Uterus (tissue), 4 donors: ENCODE measurements around the gene BICDL1. TPM values are rescaled to one million over a fixed set of nuclear protein-coding genes. Genes with fewer than 3 reads are reported as not detected.

Source experiments
- DNase-seq, 2 donors: peaks; one replicate each; pipeline ENCODE4 v3.0.0-alpha.2; 2019 to 2020
- H3K27ac ChIP-seq, 2 donors: fragments of 200-600 bp; sonication (generic); 1 replicate in 1 of 2; 2 replicates in 1 of 2; pipeline ENCODE4 v1.5.1; 2016 to 2018
- H3K27me3 ChIP-seq, 2 donors: fragments of 200-600 bp; sonication (generic); one replicate each; pipeline ENCODE4 v1.5.1; 2018 to 2019; ENCODE audit warnings: control low read depth in 1 of 2
- H3K36me3 ChIP-seq, 2 donors: fragments of 200-600 bp; sonication (generic); one replicate each; pipeline ENCODE4 v1.5.1; 2019; ENCODE audit warnings: control low read depth in 1 of 2
- H3K4me1 ChIP-seq, 2 donors: fragments of 200-600 bp; sonication (generic); one replicate each; pipeline ENCODE4 v1.5.1; 2018 to 2019; ENCODE audit warnings: control low read depth in 1 of 2
- H3K4me3 ChIP-seq, 2 donors: fragments of 200-600 bp; sonication (generic); 1 replicate in 1 of 2; 2 replicates in 1 of 2; pipeline ENCODE4 v1.5.1; 2018 to 2019; ENCODE audit warnings: mild to moderate bottlenecking in 1 of 2
- H3K9me3 ChIP-seq, 2 donors: fragments of 200-600 bp; sonication (generic); one replicate each; pipeline ENCODE4 v1.5.1; 2019; ENCODE audit warnings: control low read depth in 1 of 2
- POLR2A ChIP-seq, 2 donors: fragments of 450-650 bp; IDR thresholded peaks; one replicate each; pipeline ENCODE4 v1.6.1; 2016; ENCODE audit warnings: antibody characterized with exemption in 2 of 2, mild to moderate bottlenecking in 1 of 2, moderate library complexity in 1 of 2
- intact Hi-C: fragments of 100-400 bp; cut with DNase I; formaldehyde crosslinking; loops from one replicate; pipeline ENCODE4 v1.15.1; 2023; ENCODE audit warnings: low total_unique reads
- total RNA-seq, 4 donors: library from RNA; depleted of rRNA in 3 of 4; stranded (reverse); fragments of >200 nt in 3 of 4; gene quantifications; one replicate each; pipeline versions ENCODE4 v1.1.0 to v1.2.4, GENCODE V29; 2014 to 2023
- TF ChIP-seq, protein P1 (sequence below), 4 experiments: fragments of 200-600 bp in 2 of 4; fragments of 450-650 bp in 2 of 4; sonication (generic) in 2 of 4; IDR thresholded peaks; one replicate each; pipeline ENCODE4 v1.5.1; 2016 to 2019; ENCODE audit warnings: antibody characterized with exemption in 4 of 4, mild to moderate bottlenecking in 2 of 4, moderate library complexity in 1 of 4
- donor health status: DM: yes; HTN: yes; CAD: no.

The BICDL1 gene
- total RNA-seq, 4 donors from 2014 or later = 1.8 to 2.2 TPM; not detected in 2

DNA sequence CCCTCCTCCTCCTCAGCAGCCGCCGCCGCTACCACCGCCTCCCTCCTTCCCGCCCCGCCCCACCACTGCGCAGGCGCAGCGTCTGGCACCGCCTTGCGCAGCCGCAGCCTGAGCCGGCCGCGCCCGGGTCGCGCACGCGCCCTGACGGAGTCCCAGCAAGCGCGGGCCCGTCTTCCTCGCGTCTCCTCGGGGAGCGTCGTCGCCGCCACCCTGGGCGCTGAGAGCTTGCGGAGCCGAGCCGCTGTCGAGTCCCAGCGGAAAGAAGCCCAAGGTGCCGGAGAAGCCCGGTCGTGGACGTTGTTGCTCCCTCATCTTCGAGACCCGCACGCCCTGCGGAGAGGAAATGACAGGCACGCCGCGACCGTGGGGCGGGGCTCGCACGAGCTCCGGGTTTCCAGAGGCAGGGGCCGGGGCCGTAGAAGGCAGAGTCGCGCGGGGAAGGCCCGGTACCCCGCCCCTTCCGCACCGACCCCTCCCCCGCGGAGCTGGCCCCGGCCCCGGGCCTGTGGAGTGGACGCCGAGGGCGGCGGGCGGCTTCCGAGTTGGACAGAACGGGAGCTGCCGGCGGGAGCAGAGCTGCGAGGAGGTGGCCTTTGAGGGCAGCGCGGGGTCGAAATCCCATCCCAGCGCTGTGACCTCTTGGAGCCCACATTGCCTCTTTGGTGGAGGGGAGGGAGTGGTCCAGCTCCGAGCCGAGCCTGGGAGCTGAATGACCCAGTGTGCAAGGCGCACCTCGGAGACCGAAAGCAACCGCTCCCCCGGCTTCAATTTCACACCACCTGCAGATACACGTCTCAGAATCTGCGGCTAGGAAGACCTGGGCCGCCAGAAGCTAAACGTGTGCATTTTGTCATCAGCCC lies 128.0 kb downstream of the BICDL1 start:
- peaks cover 5 to 12% of the 10 kb centered on the region in 2 donors for H3K4me1 ChIP-seq
- no peaks in the 10 kb centered on the region for H3K9me3 ChIP-seq
- H3K27ac ChIP-seq = peak overlapping the region; percentile 93 to 98
- peak; percentile 94 to 96 for DNase-seq
- H3K36me3 ChIP-seq = no peaks in the 10 kb centered on the region
- TF ChIP-seq, protein P1, sequence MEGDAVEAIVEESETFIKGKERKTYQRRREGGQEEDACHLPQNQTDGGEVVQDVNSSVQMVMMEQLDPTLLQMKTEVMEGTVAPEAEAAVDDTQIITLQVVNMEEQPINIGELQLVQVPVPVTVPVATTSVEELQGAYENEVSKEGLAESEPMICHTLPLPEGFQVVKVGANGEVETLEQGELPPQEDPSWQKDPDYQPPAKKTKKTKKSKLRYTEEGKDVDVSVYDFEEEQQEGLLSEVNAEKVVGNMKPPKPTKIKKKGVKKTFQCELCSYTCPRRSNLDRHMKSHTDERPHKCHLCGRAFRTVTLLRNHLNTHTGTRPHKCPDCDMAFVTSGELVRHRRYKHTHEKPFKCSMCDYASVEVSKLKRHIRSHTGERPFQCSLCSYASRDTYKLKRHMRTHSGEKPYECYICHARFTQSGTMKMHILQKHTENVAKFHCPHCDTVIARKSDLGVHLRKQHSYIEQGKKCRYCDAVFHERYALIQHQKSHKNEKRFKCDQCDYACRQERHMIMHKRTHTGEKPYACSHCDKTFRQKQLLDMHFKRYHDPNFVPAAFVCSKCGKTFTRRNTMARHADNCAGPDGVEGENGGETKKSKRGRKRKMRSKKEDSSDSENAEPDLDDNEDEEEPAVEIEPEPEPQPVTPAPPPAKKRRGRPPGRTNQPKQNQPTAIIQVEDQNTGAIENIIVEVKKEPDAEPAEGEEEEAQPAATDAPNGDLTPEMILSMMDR (IDR thresholded peaks at IDR 0.05) = peak in 2 of 4 experiments; percentile 7 to 13
- peak; percentile 66 to 90 for TF ChIP-seq POLR2A (IDR thresholded peaks at IDR 0.05)
- H3K4me3 ChIP-seq = peak overlapping the region; percentile 70 to 80
- intact Hi-C loops = no loop called here
- no peaks in the 10 kb centered on the region for H3K27me3 ChIP-seq

DNA sequence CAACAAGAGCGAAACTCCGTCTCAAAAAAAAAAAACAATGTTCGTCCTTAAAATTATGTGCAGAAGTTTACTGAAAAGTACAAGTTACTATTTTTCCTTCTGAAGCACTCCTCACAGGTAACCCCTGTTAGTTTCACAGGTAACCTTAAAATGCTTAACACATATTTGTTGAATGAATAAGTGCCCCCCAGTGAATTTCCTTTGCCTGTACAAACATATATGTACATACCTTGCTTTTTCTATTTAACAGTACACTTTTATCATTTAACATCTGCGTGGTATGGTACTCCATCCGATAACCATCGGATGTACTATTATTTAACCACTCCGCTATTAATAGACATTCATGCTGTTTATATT lies 128.9 kb downstream of the BICDL1 start:
- H3K4me1 ChIP-seq = peaks cover 5 to 12% of the 10 kb centered on the region in 2 donors

DNA sequence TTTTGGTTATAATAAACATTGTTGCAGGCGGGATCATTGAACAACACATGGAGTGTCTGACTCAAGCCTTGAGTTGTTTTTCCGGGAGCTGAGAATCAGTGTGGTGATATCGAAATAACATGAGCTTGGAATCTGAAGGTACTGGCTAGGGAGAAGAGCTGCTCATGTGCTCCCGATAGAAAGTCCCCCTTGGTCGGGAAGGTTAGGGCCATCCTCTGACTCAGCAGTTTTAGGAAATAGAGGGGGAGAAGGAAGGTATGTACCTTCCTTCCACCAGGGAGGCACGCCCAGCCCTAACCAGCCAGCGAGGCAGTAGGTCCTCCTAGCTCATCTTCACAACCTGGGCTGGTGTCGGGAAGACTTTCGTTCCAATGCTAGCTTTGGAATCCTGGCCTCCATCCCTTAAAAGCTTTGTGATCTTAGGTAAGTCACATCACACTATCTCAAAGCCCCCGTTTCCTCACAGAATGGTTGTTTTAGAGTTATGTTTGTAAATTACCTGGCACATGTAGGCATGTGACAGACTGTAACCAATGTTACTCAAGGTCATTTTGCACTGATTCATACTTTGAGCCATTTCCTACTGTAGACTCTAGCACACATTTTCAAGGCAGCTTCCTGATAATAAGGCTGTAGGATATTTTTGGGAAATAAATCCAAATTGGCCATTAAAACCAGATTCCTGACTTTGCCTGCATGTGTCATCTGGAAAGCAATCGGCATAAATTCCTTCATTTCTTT lies 129.5 kb downstream of the BICDL1 start:
- H3K4me1 ChIP-seq = peaks cover 5 to 12% of the 10 kb centered on the region in 2 donors
- no peak overlapping the region for H3K27ac ChIP-seq
- H3K4me3 ChIP-seq = no peak overlapping the region
- no peak for DNase-seq
- no peaks in the 10 kb centered on the region for H3K9me3 ChIP-seq
- H3K36me3 ChIP-seq = no peaks in the 10 kb centered on the region
- no peaks in the 10 kb centered on the region for H3K27me3 ChIP-seq
- TF ChIP-seq, protein P1 (IDR thresholded peaks at IDR 0.05) = no peak
- TF ChIP-seq POLR2A (IDR thresholded peaks at IDR 0.05) = no peak
- intact Hi-C loops = no loop called here

More for the DNA sequence above, 128.9 kb downstream of the BICDL1 start:
- H3K27ac ChIP-seq = peak overlapping the region; percentile 93 to 98
- H3K9me3 ChIP-seq = no peaks in the 10 kb centered on the region
- H3K36me3 ChIP-seq = no peaks in the 10 kb centered on the region
- no peak for TF ChIP-seq POLR2A (IDR thresholded peaks at IDR 0.05)
- TF ChIP-seq, protein P1 (IDR thresholded peaks at IDR 0.05) = no peak
- intact Hi-C loops = no loop called here
- DNase-seq = no peak
- H3K4me3 ChIP-seq = peak overlapping the region; percentile 70 to 80
- H3K27me3 ChIP-seq = no peaks in the 10 kb centered on the region

DNA sequence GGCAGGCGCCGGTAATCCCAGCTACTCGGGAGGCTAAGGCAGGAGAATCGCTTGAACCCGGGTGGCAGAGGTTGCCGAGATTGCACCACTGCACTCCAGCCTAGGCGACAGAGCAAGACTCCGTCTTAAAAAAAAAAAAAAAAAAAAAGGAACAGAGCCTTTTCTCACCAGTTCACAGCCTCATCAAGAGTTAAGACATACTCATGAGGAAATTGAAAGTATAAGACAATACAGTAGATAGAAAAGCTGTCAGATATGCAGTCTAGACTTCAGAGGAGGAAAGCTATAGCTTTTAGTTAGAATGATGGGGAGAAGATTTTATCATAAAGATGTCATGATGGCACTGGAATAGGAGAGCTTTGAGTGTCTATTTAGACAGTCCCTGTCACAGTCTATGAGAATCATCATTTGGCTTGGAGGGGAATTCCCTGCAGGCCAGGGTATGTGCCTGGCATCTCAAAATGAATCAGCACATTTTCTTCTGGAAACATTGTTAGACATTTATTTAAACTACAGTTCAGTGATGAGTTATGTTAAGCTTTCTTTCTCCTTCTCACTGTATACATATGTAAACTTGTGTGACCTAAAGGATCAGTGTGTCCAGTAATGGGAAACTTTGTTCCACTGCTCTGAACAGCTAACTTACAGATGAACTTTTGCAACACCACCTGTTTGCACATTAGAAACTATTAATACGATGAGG lies 130.4 kb downstream of the BICDL1 start:
- peaks cover 5 to 12% of the 10 kb centered on the region in 2 donors for H3K4me1 ChIP-seq

More for the DNA sequence above, 130.4 kb downstream of the BICDL1 start:
- Histone ChIP-seq H3K4me3 (no peak overlapping the region), H3K9me3 (no peaks in the 10 kb centered on the region), H3K27ac (no peak overlapping the region), H3K36me3 (no peaks in the 10 kb centered on the region), H3K27me3 (no peaks in the 10 kb centered on the region)
- intact Hi-C loops = no loop called here
- DNase-seq = no peak
- TF ChIP-seq POLR2A (IDR thresholded peaks at IDR 0.05) = no peak
- TF ChIP-seq, protein P1 (IDR thresholded peaks at IDR 0.05) = no peak
